Loucy (cell line): ENCODE measurements around the gene TAGLN2.

Experiments used
- EZH2phosphoT487 ChIP-seq: fragments of 200-600 bp; IDR thresholded peaks from 2 replicates; pipeline ENCODE4 v1.6.1; 2018; ENCODE audit warnings: antibody characterized with exemption, mild to moderate bottlenecking, moderate library complexity, borderline replicate concordance
- TF ChIP-seq, protein P1 (sequence below): fragments of 200-600 bp; sonication (generic); conservative IDR thresholded peaks from 2 replicates; pipeline ENCODE4 v1.5.1; 2014; ENCODE audit warnings: mild to moderate bottlenecking, antibody characterized with exemption, low read length

DNA sequence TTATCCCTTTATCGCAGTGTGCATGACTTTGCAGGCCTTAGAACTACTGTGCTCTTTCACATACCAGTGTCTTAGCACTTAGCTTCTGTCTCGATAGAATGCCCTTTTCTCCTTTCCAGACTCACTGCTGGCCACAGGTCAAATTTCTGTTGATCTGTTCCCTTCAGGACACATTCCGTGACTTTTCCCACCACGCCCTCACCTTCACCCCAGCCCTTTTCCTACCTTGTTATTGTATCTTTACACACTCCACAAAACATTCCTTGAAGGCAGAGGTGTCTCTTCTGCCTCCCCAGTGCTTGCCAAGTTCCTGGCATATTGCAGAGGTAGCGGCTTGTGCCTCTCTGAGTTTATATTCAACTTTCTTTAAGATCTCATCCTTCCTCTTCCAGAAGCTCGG, 23.8 kb upstream of the TAGLN2 start:
- TF ChIP-seq, protein P1, sequence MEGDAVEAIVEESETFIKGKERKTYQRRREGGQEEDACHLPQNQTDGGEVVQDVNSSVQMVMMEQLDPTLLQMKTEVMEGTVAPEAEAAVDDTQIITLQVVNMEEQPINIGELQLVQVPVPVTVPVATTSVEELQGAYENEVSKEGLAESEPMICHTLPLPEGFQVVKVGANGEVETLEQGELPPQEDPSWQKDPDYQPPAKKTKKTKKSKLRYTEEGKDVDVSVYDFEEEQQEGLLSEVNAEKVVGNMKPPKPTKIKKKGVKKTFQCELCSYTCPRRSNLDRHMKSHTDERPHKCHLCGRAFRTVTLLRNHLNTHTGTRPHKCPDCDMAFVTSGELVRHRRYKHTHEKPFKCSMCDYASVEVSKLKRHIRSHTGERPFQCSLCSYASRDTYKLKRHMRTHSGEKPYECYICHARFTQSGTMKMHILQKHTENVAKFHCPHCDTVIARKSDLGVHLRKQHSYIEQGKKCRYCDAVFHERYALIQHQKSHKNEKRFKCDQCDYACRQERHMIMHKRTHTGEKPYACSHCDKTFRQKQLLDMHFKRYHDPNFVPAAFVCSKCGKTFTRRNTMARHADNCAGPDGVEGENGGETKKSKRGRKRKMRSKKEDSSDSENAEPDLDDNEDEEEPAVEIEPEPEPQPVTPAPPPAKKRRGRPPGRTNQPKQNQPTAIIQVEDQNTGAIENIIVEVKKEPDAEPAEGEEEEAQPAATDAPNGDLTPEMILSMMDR: no peak
- TF ChIP-seq EZH2phosphoT487: no peak
